Measurements from ENCODE around the gene GTPBP3. TPM values are rescaled to one million over a fixed set of nuclear protein-coding genes. Genes with fewer than 3 reads are reported as not detected.
A peak's percentile ranks its signal among the peaks of the same experiment; 100 is the strongest.

The GTPBP3 gene
- total and polyA plus RNA-seq, 4 donors, result 11.5 to 31.5 (median 18.1) TPM

DNA sequence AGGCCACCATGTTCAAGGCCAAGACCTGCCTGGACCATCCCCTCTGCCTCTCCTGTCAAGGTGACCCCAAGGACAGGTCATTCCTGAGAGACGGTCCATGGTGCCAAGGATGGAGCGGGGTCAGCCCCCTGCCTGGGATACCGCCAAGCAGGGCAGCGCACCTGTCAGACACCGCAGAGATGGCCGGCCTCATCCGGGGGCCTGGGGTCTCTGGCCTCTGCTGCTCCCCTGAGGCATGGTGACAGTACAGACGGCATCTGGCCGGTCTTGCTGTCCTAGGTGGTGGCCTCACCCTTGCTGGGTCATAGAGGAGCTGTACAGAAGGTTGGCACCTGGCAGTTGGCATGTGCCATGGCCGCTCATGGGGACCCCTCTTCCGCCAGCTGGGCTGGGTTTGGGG lies 16.9 kb upstream of the GTPBP3 start:
- WGBS (ENCODE audit: insufficient coverage), result 95% methylated on average over 9 of the region's 11 CpGs
- Histone ChIP-seq H3K27ac (ENCODE audit: low read depth, low read length) (no peak overlapping the region), H3K9me3 (ENCODE audit: control insufficient read depth, insufficient read depth, low read length) (no peaks in the 10 kb centered on the region), H3K36me3 (ENCODE audit: control insufficient read depth, insufficient read depth, low read length) (peaks cover 89% of the 10 kb centered on the region), H3K4me1 (ENCODE audit: control insufficient read depth, insufficient read depth, low read length) (peaks cover 34% of the 10 kb centered on the region), H3K4me3 (ENCODE audit: low read depth, low read length) (no peak overlapping the region), H3K27me3 (ENCODE audit: control insufficient read depth, insufficient read depth, low read length) (no peaks in the 10 kb centered on the region)
- DNase-seq (ENCODE audit: low read depth in 4 of 6, low spot score in 6 of 6), result no peak

DNA sequence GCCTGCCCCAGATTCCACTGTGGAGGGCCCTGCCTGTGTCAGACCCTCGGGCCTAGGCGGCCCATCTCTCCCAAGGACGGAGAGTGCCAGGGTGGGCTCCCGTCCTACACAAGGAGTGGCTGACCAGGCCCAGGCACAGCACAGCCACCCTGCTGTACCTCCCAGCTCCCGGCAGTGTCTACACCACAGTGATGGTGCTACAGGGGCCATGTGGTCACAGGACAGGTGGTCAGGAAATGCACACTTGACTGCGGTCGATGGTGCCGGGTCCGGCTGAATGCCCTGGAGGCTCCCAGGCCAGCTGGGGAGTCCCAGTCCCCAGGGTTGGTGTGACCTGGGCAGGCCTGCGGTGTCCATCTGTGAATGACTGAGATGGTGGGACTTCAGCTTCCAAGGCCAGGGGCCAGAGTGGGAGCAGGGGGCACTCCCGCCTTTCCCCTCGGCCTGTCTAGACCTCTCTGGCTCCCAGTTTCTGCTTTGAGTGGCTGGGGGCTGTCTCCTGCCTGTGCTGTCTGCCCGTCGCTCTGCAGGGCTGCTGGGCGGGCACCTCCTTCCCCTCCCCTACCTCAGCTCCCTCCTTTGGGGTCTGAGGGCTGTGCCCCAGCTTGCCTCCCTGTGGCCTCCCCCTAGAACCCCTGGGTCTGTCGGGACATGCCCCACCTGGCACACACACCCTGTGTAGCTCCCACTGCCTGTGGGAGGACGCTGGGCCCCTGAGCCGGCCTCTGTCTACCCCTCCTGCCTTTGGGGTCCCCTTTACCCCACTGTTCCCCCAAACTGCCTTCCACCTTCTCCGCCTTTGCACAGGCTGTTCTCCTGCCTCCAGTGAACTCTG lies 15.5 kb upstream of the GTPBP3 start:
- Histone ChIP-seq H3K27me3 (ENCODE audit: control insufficient read depth, insufficient read depth, low read length) (no peaks in the 10 kb centered on the region), H3K4me1 (ENCODE audit: control insufficient read depth, insufficient read depth, low read length) (peaks cover 46% of the 10 kb centered on the region), H3K36me3 (ENCODE audit: control insufficient read depth, insufficient read depth, low read length) (peaks cover 84% of the 10 kb centered on the region), H3K27ac (ENCODE audit: low read depth, low read length) (peak overlapping the region; percentile 64), H3K4me3 (ENCODE audit: low read depth, low read length) (no peak overlapping the region), H3K9me3 (ENCODE audit: control insufficient read depth, insufficient read depth, low read length) (no peaks in the 10 kb centered on the region)
- no peak for DNase-seq (ENCODE audit: low read depth in 4 of 6, low spot score in 6 of 6)
- WGBS (ENCODE audit: insufficient coverage), result 85% methylated on average over 19 of the region's 19 CpGs

DNA sequence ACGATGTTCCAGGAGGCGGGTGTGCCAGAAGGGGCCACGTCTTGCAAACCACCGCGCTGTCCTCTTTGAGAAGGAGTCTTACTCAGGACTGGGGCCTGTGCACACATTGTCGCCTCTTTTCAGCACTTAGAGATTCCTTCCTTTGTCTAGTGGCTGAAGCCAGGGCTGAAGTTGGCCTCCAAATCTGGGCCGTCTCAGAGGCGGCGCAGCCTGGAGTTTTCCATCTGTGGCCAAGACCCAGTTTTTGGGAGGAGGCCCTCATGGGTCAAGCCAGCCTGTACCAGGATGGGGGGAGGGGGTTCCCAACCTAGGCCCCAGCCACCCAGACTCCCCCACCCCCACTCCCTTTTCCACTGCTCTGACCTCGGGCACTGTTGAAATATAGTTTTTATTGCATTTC lies 14.5 kb upstream of the GTPBP3 start:
- H3K4me1 ChIP-seq (ENCODE audit: control insufficient read depth, insufficient read depth, low read length), result peaks cover 56% of the 10 kb centered on the region
- no peak overlapping the region for H3K4me3 ChIP-seq (ENCODE audit: low read depth, low read length)
- 48% methylated on average over 7 of the region's 10 CpGs for WGBS (ENCODE audit: insufficient coverage)
- DNase-seq (ENCODE audit: low read depth in 4 of 6, low spot score in 6 of 6), result peak in 1 of 6 donors; percentile 68
- H3K27ac ChIP-seq (ENCODE audit: low read depth, low read length), result peak overlapping the region; percentile 64
- H3K27me3 ChIP-seq (ENCODE audit: control insufficient read depth, insufficient read depth, low read length), result no peaks in the 10 kb centered on the region
- peaks cover 85% of the 10 kb centered on the region for H3K36me3 ChIP-seq (ENCODE audit: control insufficient read depth, insufficient read depth, low read length)
- H3K9me3 ChIP-seq (ENCODE audit: control insufficient read depth, insufficient read depth, low read length), result no peaks in the 10 kb centered on the region

DNA sequence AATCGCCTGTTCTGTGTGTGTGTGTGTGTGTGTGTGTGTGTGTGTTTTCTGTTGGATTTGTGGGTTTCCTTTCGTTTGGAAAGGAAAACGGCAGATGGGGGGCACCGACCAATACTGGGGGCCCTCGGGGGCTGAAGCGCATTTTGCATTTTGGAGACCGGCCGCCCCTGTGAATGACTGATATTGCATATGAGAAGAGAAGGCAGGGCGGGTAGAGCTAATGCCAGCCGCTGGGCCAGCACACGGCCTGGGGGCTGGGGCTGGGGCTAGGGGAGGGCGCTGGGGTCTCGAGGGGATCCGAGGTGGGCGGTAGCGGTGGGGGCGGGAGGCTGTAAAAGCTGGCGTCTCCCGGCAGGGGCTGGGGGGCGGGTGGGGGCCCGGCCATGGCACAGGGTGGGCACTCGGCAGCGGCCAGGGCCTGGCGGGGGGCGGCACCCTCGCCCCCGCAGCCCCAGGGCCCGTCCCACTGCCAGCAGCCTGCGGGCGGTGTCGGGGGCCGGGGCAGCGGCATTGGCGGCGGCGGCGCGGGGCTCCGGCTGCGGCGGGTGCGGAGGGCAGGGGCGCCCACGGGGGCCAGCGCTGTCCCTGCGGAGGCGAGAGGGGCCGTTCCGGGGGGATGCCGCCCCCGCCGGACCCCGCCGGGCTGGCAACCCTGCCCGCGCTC lies 13.9 kb upstream of the GTPBP3 start:
- Histone ChIP-seq H3K27ac (ENCODE audit: low read depth, low read length) (peak overlapping the region; percentile 29), H3K4me3 (ENCODE audit: low read depth, low read length) (no peak overlapping the region), H3K36me3 (ENCODE audit: control insufficient read depth, insufficient read depth, low read length) (peaks cover 87% of the 10 kb centered on the region), H3K9me3 (ENCODE audit: control insufficient read depth, insufficient read depth, low read length) (no peaks in the 10 kb centered on the region), H3K4me1 (ENCODE audit: control insufficient read depth, insufficient read depth, low read length) (peaks cover 61% of the 10 kb centered on the region), H3K27me3 (ENCODE audit: control insufficient read depth, insufficient read depth, low read length) (no peaks in the 10 kb centered on the region)
- 18% methylated on average over 45 of the region's 56 CpGs for WGBS (ENCODE audit: insufficient coverage)
- DNase-seq (ENCODE audit: low read depth in 4 of 6, low spot score in 6 of 6), result no peak

- Histone ChIP-seq H3K4me1 (ENCODE audit: control insufficient read depth, insufficient read depth, low read length) (peaks cover 64% of the 10 kb centered on the region), H3K27me3 (ENCODE audit: control insufficient read depth, insufficient read depth, low read length) (no peaks in the 10 kb centered on the region), H3K4me3 (ENCODE audit: low read depth, low read length) (no peak overlapping the region), H3K36me3 (ENCODE audit: control insufficient read depth, insufficient read depth, low read length) (peaks cover 85% of the 10 kb centered on the region), H3K9me3 (ENCODE audit: control insufficient read depth, insufficient read depth, low read length) (no peaks in the 10 kb centered on the region), H3K27ac (ENCODE audit: low read depth, low read length) (no peak overlapping the region)
- no peak for DNase-seq (ENCODE audit: low read depth in 4 of 6, low spot score in 6 of 6)
- WGBS (ENCODE audit: insufficient coverage), result 41% methylated on average over 6 of the region's 7 CpGs
Observed at GRCh38 chr19:17323964-17324332, 13.4 kb upstream of the GTPBP3 start.

GRCh38 chr19:17324357-17325114 lies 12.8 kb upstream of the GTPBP3 start:
- Histone ChIP-seq H3K27ac (ENCODE audit: low read depth, low read length) (peak overlapping the region; percentile 67), H3K4me1 (ENCODE audit: control insufficient read depth, insufficient read depth, low read length) (peaks cover 68% of the 10 kb centered on the region)

DNA sequence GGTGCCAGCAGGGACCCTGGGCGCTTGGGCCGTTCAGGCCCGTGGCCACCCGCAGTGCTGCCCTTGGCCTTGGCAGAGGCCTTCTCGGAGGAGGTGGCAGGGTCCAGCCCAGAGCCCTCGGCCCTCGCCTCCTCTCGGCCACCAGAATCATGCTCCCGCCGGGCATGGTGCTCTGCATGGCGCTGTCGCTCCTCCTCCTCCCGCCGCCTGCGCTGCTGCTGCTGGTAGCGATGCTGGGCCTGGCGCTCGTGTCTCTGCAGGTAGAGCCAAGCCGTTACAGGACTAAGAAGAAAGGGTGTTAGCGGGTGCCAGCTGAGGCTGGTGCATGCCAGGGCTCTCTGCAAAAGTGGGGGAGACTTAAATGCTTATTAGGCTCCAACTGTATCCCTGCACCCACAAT lies 12.2 kb upstream of the GTPBP3 start:
- H3K4me3 ChIP-seq (ENCODE audit: low read depth, low read length), result no peak overlapping the region
- no peaks in the 10 kb centered on the region for H3K27me3 ChIP-seq (ENCODE audit: control insufficient read depth, insufficient read depth, low read length)
- no peak for DNase-seq (ENCODE audit: low read depth in 4 of 6, low spot score in 6 of 6)
- peaks cover 85% of the 10 kb centered on the region for H3K36me3 ChIP-seq (ENCODE audit: control insufficient read depth, insufficient read depth, low read length)
- peaks cover 74% of the 10 kb centered on the region for H3K4me1 ChIP-seq (ENCODE audit: control insufficient read depth, insufficient read depth, low read length)
- no peaks in the 10 kb centered on the region for H3K9me3 ChIP-seq (ENCODE audit: control insufficient read depth, insufficient read depth, low read length)
- peak overlapping the region; percentile 67 for H3K27ac ChIP-seq (ENCODE audit: low read depth, low read length)
- 89% methylated on average over 16 of the region's 20 CpGs for WGBS (ENCODE audit: insufficient coverage)

More at GRCh38 chr19:17324357-17325114, 12.8 kb upstream of the GTPBP3 start:
- Histone ChIP-seq H3K27me3 (ENCODE audit: control insufficient read depth, insufficient read depth, low read length) (no peaks in the 10 kb centered on the region), H3K4me3 (ENCODE audit: low read depth, low read length) (no peak overlapping the region), H3K9me3 (ENCODE audit: control insufficient read depth, insufficient read depth, low read length) (no peaks in the 10 kb centered on the region), H3K36me3 (ENCODE audit: control insufficient read depth, insufficient read depth, low read length) (peaks cover 85% of the 10 kb centered on the region)
- WGBS (ENCODE audit: insufficient coverage), result 83% methylated on average over 24 of the region's 28 CpGs
- no peak for DNase-seq (ENCODE audit: low read depth in 4 of 6, low spot score in 6 of 6)

GRCh38 chr19:17325881-17326594 lies 11.3 kb upstream of the GTPBP3 start:
- Histone ChIP-seq H3K4me1 (ENCODE audit: control insufficient read depth, insufficient read depth, low read length) (peaks cover 74% of the 10 kb centered on the region), H3K36me3 (ENCODE audit: control insufficient read depth, insufficient read depth, low read length) (peaks cover 85% of the 10 kb centered on the region), H3K27me3 (ENCODE audit: control insufficient read depth, insufficient read depth, low read length) (no peaks in the 10 kb centered on the region), H3K9me3 (ENCODE audit: control insufficient read depth, insufficient read depth, low read length) (no peaks in the 10 kb centered on the region), H3K27ac (ENCODE audit: low read depth, low read length) (peak overlapping the region; percentile 67), H3K4me3 (ENCODE audit: low read depth, low read length) (no peak overlapping the region)
- DNase-seq (ENCODE audit: low read depth in 4 of 6, low spot score in 6 of 6), result peak in 2 of 6 donors; percentile 69 to 90
- WGBS (ENCODE audit: insufficient coverage), result 87% methylated on average over 4 of the region's 17 CpGs

- no peak for DNase-seq (ENCODE audit: low read depth in 4 of 6, low spot score in 6 of 6)
- peaks cover 74% of the 10 kb centered on the region for H3K4me1 ChIP-seq (ENCODE audit: control insufficient read depth, insufficient read depth, low read length)
- 83% methylated on average over 7 of the region's 11 CpGs for WGBS (ENCODE audit: insufficient coverage)
- H3K27me3 ChIP-seq (ENCODE audit: control insufficient read depth, insufficient read depth, low read length), result no peaks in the 10 kb centered on the region
- H3K9me3 ChIP-seq (ENCODE audit: control insufficient read depth, insufficient read depth, low read length), result no peaks in the 10 kb centered on the region
- H3K27ac ChIP-seq (ENCODE audit: low read depth, low read length), result peak overlapping the region; percentile 67
- peaks cover 85% of the 10 kb centered on the region for H3K36me3 ChIP-seq (ENCODE audit: control insufficient read depth, insufficient read depth, low read length)
- no peak overlapping the region for H3K4me3 ChIP-seq (ENCODE audit: low read depth, low read length)
Observed at GRCh38 chr19:17326595-17326966, 10.8 kb upstream of the GTPBP3 start.

All from spinal cord (tissue), 10 donors.